Mucosa of descending colon (tissue), 3 donors: Measurements from ENCODE around the gene TRIM14. TPM values are rescaled to one million over a fixed set of nuclear protein-coding genes. Genes with fewer than 3 reads are reported as not detected.

Experiments used
- ATAC-seq: fragments of 200-7000 bp; cut with Tn5 transposase; one replicate; pipeline ENCODE4 v1.9.1; 2020; ENCODE audit warnings: mild to moderate bottlenecking, moderate library complexity
- DNase-seq, 3 donors: peaks; one replicate each; pipeline ENCODE4 v3.0.0-alpha.2; 2020
- H3K36me3 ChIP-seq: fragments of 200-600 bp; one replicate; pipeline ENCODE4 v1.8.0; 2021; ENCODE audit warnings: low read depth, mild to moderate bottlenecking
- H3K4me1 ChIP-seq: fragments of 200-600 bp; one replicate; pipeline ENCODE4 v1.8.0; 2021; ENCODE audit warnings: low read depth, mild to moderate bottlenecking
- H3K4me3 ChIP-seq: fragments of 200-600 bp; one replicate; pipeline ENCODE4 v1.8.0; 2021; ENCODE audit warnings: mild to moderate bottlenecking
- H3K9me3 ChIP-seq: fragments of 200-600 bp; one replicate; pipeline ENCODE4 v1.8.0; 2021; ENCODE audit warnings: mild to moderate bottlenecking
- CTCF ChIP-seq: fragments of 200-600 bp; IDR thresholded peaks from one replicate; pipeline ENCODE4 v1.8.0; 2022; ENCODE audit warnings: antibody characterized with exemption, mild to moderate bottlenecking
- intact Hi-C, 2 donors: fragments of 100-400 bp; cut with DNase I in 1 of 2; cut with micrococcal nuclease in 1 of 2; formaldehyde crosslinking; loops; one replicate each; pipeline versions ENCODE4 v1.11.0 to v1.11.1; 2022; cut with DNase I, micrococcal nuclease
- total RNA-seq, 3 donors: library from RNA; stranded (reverse); fragmentation: NEBNext Ultra II Directional in 2 of 3; extraction: Animal tissue kit (Norgen Biotek cat#: 25700) in 2 of 3; gene quantifications; one replicate each; pipeline versions ENCODE4 v1.2.1 to v1.2.4, GENCODE V29; 2021 to 2023
- donor health status: DM: no; HTN: no; CAD: no; lungs with moderate emphysema.
- donor health status: DM: no; HTN: no; CAD: no.
- donor health status: DM: no; HTN: yes; CAD: no.

TRIM14 gene
- total RNA-seq, 3 donors from 2014 or later, result 44.9 to 67.2 (median 55.6) TPM

GRCh38 chr9:98054376-98054951 is 64.6 kb downstream of the TRIM14 start:
- TF ChIP-seq CTCF, result no peak
- Histone ChIP-seq H3K4me1 (peaks cover 4% of the 10 kb centered on the region), H3K4me3 (no peak overlapping the region), H3K36me3 (no peaks in the 10 kb centered on the region), H3K9me3 (no peaks in the 10 kb centered on the region)
- intact Hi-C loops, result no loop called here
- ATAC-seq (no peak), DNase-seq (no peak)

GRCh38 chr9:98050351-98050750 is 68.7 kb downstream of the TRIM14 start:
- Histone ChIP-seq H3K36me3 (no peaks in the 10 kb centered on the region), H3K4me1 (no peaks in the 10 kb centered on the region), H3K4me3 (no peak overlapping the region), H3K9me3 (no peaks in the 10 kb centered on the region)
- DNase-seq (no peak), ATAC-seq (no peak)
- TF ChIP-seq CTCF, result no peak
- intact Hi-C loops, result no loop called here

- no peak overlapping the region for H3K4me3 ChIP-seq
- ATAC-seq, result no peak
- no peaks in the 10 kb centered on the region for H3K9me3 ChIP-seq
- intact Hi-C loops, result no loop called here
- H3K4me1 ChIP-seq, result no peaks in the 10 kb centered on the region
- no peaks in the 10 kb centered on the region for H3K36me3 ChIP-seq
- no peak for TF ChIP-seq CTCF
- DNase-seq, result no peak
These were observed 69.5 kb downstream of the TRIM14 start for GRCh38 chr9:98049288-98050072.

GRCh38 chr9:98047002-98047401 is 72.0 kb downstream of the TRIM14 start:
- Histone ChIP-seq H3K9me3 (no peaks in the 10 kb centered on the region), H3K4me3 (no peak overlapping the region), H3K36me3 (no peaks in the 10 kb centered on the region), H3K4me1 (no peaks in the 10 kb centered on the region)
- intact Hi-C loops, result no loop called here
- ATAC-seq, result no peak
- no peak for TF ChIP-seq CTCF
- no peak for DNase-seq

GRCh38 chr9:98046180-98046543 is 72.9 kb downstream of the TRIM14 start:
- no peak for TF ChIP-seq CTCF
- no peaks in the 10 kb centered on the region for H3K4me1 ChIP-seq
- intact Hi-C loops, result no loop called here
- DNase-seq (no peak), ATAC-seq (no peak)
- H3K36me3 ChIP-seq, result no peaks in the 10 kb centered on the region
- H3K4me3 ChIP-seq, result no peak overlapping the region
- no peaks in the 10 kb centered on the region for H3K9me3 ChIP-seq
